Large intestine (tissue), 3 donors: Measurements from ENCODE around the gene GP2. TPM values are rescaled to one million over a fixed set of nuclear protein-coding genes. Genes with fewer than 3 reads are reported as not detected.

Experiments
- DNase-seq, 2 donors: peaks; one replicate each; pipeline versions ENCODE4 v3.0.0 to v3.0.0-alpha.2; 2013
- H3K27ac ChIP-seq: one replicate; pipeline ENCODE4 v1.5.1; 2013; ENCODE audit warnings: low read length
- H3K27me3 ChIP-seq: 2 replicates; pipeline ENCODE4 v1.6.1; 2013; ENCODE audit warnings: low read length; ENCODE audit not compliant: control insufficient read depth, insufficient read depth
- H3K36me3 ChIP-seq: 2 replicates; pipeline ENCODE4 v1.6.1; 2013; ENCODE audit warnings: low read length; ENCODE audit not compliant: control insufficient read depth, insufficient read depth
- H3K4me1 ChIP-seq: one replicate; pipeline ENCODE4 v1.6.1; 2013; ENCODE audit warnings: low read length; ENCODE audit not compliant: control insufficient read depth, insufficient read depth
- H3K4me3 ChIP-seq: one replicate; pipeline ENCODE4 v1.5.1; 2013; ENCODE audit warnings: low read length
- H3K9me3 ChIP-seq: one replicate; pipeline ENCODE4 v1.6.1; 2013; ENCODE audit warnings: mild to moderate bottlenecking, low read depth, low read length, moderate library complexity; ENCODE audit not compliant: control insufficient read depth
- whole genome bisulfite sequencing: methylation state at CpG from one replicate; pipeline ENCODE4 v1.1.5; 2013; ENCODE audit warnings: low lambda C conversion rate; ENCODE audit not compliant: insufficient coverage; 5-methylcytosine and 5-hydroxymethylcytosine counted together
- polyA plus RNA-seq: library from polyadenylated mRNA; unstranded; fragments of 120-200 nt; gene quantifications from one replicate; pipeline ENCODE4 v1.2.1, GENCODE V29; 2013

Gene GP2
- polyA plus RNA-seq, 1 donor: 5.4 TPM

- no peak for DNase-seq
- no CpG with 5 or more reads among the region's 3 CpGs for WGBS
- Histone ChIP-seq H3K36me3 (no peaks in the 10 kb centered on the region), H3K4me1 (no peaks in the 10 kb centered on the region), H3K27ac (no peak overlapping the region), H3K9me3 (no peaks in the 10 kb centered on the region), H3K4me3 (no peak overlapping the region), H3K27me3 (peaks cover 12% of the 10 kb centered on the region)
Observed at GRCh38 chr16:20289571-20289970, 37.7 kb downstream of the GP2 start.

- WGBS: 50% methylated on average over 2 of the region's 6 CpGs
- Histone ChIP-seq H3K27me3 (peaks cover 6% of the 10 kb centered on the region), H3K9me3 (no peaks in the 10 kb centered on the region), H3K36me3 (no peaks in the 10 kb centered on the region), H3K4me3 (no peak overlapping the region), H3K4me1 (no peaks in the 10 kb centered on the region), H3K27ac (no peak overlapping the region)
- DNase-seq: no peak
Observed at GRCh38 chr16:20285993-20286499, 41.3 kb downstream of the GP2 start.

GRCh38 chr16:20280259-20280658 lies 47.1 kb downstream of the GP2 start:
- no peaks in the 10 kb centered on the region for H3K36me3 ChIP-seq
- H3K27me3 ChIP-seq: no peaks in the 10 kb centered on the region
- no peak overlapping the region for H3K27ac ChIP-seq
- H3K4me3 ChIP-seq: no peak overlapping the region
- WGBS: 92% methylated on average over 2 of the region's 3 CpGs
- no peaks in the 10 kb centered on the region for H3K9me3 ChIP-seq
- DNase-seq: no peak
- H3K4me1 ChIP-seq: no peaks in the 10 kb centered on the region

GRCh38 chr16:20271893-20272292 lies 55.4 kb downstream of the GP2 start:
- no peak for DNase-seq
- H3K27me3 ChIP-seq: no peaks in the 10 kb centered on the region
- no peak overlapping the region for H3K27ac ChIP-seq
- H3K4me3 ChIP-seq: no peak overlapping the region
- H3K4me1 ChIP-seq: no peaks in the 10 kb centered on the region
- WGBS: no CpG with 5 or more reads among the region's 2 CpGs
- no peaks in the 10 kb centered on the region for H3K9me3 ChIP-seq
- H3K36me3 ChIP-seq: no peaks in the 10 kb centered on the region

GRCh38 chr16:20268409-20268808 lies 58.9 kb downstream of the GP2 start:
- no peaks in the 10 kb centered on the region for H3K27me3 ChIP-seq
- no peaks in the 10 kb centered on the region for H3K36me3 ChIP-seq
- H3K4me3 ChIP-seq: no peak overlapping the region
- 33% methylated on average over 1 of the region's 5 CpGs for WGBS
- no peaks in the 10 kb centered on the region for H3K9me3 ChIP-seq
- H3K4me1 ChIP-seq: no peaks in the 10 kb centered on the region
- peak in 1 of 2 donors; percentile 20 for DNase-seq
- no peak overlapping the region for H3K27ac ChIP-seq

GRCh38 chr16:20265019-20265418 lies 62.3 kb downstream of the GP2 start:
- Histone ChIP-seq H3K27ac (no peak overlapping the region), H3K4me1 (no peaks in the 10 kb centered on the region), H3K27me3 (no peaks in the 10 kb centered on the region), H3K9me3 (no peaks in the 10 kb centered on the region), H3K4me3 (no peak overlapping the region), H3K36me3 (no peaks in the 10 kb centered on the region)
- WGBS: 80% methylated on average over 1 of the region's 4 CpGs
- DNase-seq: no peak

GRCh38 chr16:20263138-20263855 lies 64.0 kb downstream of the GP2 start:
- Histone ChIP-seq H3K9me3 (no peaks in the 10 kb centered on the region), H3K27ac (no peak overlapping the region), H3K4me3 (no peak overlapping the region), H3K4me1 (no peaks in the 10 kb centered on the region), H3K36me3 (no peaks in the 10 kb centered on the region), H3K27me3 (no peaks in the 10 kb centered on the region)
- no CpG with 5 or more reads among the region's 12 CpGs for WGBS
- no peak for DNase-seq

- no peak for DNase-seq
- WGBS: no CpG with 5 or more reads among the region's 9 CpGs
- no peak overlapping the region for H3K4me3 ChIP-seq
- H3K9me3 ChIP-seq: no peaks in the 10 kb centered on the region
- no peaks in the 10 kb centered on the region for H3K4me1 ChIP-seq
- H3K36me3 ChIP-seq: no peaks in the 10 kb centered on the region
- no peaks in the 10 kb centered on the region for H3K27me3 ChIP-seq
- no peak overlapping the region for H3K27ac ChIP-seq
Observed at GRCh38 chr16:20262248-20262647, 65.1 kb downstream of the GP2 start.

- 100% methylated on average over 2 of the region's 11 CpGs for WGBS
- H3K36me3 ChIP-seq: no peaks in the 10 kb centered on the region
- H3K27me3 ChIP-seq: no peaks in the 10 kb centered on the region
- no peaks in the 10 kb centered on the region for H3K9me3 ChIP-seq
- no peaks in the 10 kb centered on the region for H3K4me1 ChIP-seq
- H3K27ac ChIP-seq: no peak overlapping the region
- H3K4me3 ChIP-seq: no peak overlapping the region
- DNase-seq: no peak
Observed at GRCh38 chr16:20260215-20261009, 66.9 kb downstream of the GP2 start.
